Measurements from ENCODE around the gene ARHGEF1. TPM values are rescaled to one million over a fixed set of nuclear protein-coding genes. Genes with fewer than 3 reads are reported as not detected.

The ARHGEF1 gene
- total RNA-seq, 2 experiments from 2014 or later: 1,019 to 1,047 TPM

DNA sequence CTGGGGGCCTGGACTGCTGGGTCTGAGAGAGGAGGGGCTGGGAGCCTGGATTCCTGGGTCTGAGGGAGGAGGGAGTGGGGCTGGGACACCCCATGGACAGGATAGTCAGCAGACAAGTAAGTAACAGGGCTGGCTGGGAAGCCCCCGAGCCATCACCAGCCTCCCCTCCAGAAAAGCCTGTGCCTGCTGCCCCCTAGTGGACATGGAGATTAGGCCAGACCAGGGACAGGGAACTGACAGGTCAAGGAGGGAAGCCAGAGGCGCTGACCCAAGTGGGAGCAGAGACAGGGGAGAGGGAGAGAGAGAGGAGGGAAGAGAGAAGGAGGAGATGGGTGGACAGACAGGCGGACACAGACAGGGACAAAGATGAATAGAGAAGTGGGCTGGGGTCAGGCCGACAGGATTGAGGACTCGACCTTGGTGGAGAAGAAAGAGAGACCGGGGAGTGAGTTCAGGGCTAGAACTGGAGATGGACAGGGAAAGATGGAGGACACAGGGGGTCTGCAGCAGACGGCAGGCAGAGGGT, 51.9 kb downstream of the ARHGEF1 start:
- peak; percentile 63 for ATAC-seq (ENCODE audit: poor library complexity)
- ChIA-PET CTCF (interaction anchor here (1.3 kb wide), 1 partner anchor 11 kb away, joined by 5 read pairs; no protein-coding TSS in a partner anchor), POLR2A (interaction anchor here (1.2 to 1.3 kb wide), 2 partner anchors 60 to 62 kb away, joined by 3 to 5 read pairs; no protein-coding TSS in a partner anchor)
- Mint-ChIP-seq H3K4me3 (peak overlapping the region; percentile 40), H3K36me3 (ENCODE audit: low read depth) (no peaks in the 10 kb centered on the region), H3K27ac (peak overlapping the region; percentile 73), H3K9me3 (no peaks in the 10 kb centered on the region), H3K27me3 (no peaks in the 10 kb centered on the region), H3K4me1 (ENCODE audit: low read depth) (peaks cover 56% of the 10 kb centered on the region)
- H3K36me3 ChIP-seq (ENCODE audit: insufficient read depth, low read length): no peaks in the 10 kb centered on the region
- peak; percentile 65 to 88 (median 74) for DNase-seq
- peaks cover 49% of the 10 kb centered on the region for H3K4me1 ChIP-seq (ENCODE audit: insufficient read depth, low read length)
- intact Hi-C loops (cut with DNase I, micrococcal nuclease): loop anchor here (1.0 to 5.0 kb wide), 3 partner anchors 62 to 76 kb away; no protein-coding TSS in a partner anchor
- no peaks in the 10 kb centered on the region for H3K9me3 ChIP-seq (ENCODE audit: control insufficient read depth in 1 of 2, insufficient read depth in 1 of 2, low read length in 2 of 2)
- H3K27ac ChIP-seq (ENCODE audit: low read depth in 1 of 2, low read length in 2 of 2): no peak overlapping the region
- no peak overlapping the region for H3K4me3 ChIP-seq (ENCODE audit: low read length)
- H3K27me3 ChIP-seq (ENCODE audit: control insufficient read depth in 1 of 2, insufficient read depth in 2 of 2, low read length in 2 of 2): no peaks in the 10 kb centered on the region
- TF ChIP-seq, protein P1, sequence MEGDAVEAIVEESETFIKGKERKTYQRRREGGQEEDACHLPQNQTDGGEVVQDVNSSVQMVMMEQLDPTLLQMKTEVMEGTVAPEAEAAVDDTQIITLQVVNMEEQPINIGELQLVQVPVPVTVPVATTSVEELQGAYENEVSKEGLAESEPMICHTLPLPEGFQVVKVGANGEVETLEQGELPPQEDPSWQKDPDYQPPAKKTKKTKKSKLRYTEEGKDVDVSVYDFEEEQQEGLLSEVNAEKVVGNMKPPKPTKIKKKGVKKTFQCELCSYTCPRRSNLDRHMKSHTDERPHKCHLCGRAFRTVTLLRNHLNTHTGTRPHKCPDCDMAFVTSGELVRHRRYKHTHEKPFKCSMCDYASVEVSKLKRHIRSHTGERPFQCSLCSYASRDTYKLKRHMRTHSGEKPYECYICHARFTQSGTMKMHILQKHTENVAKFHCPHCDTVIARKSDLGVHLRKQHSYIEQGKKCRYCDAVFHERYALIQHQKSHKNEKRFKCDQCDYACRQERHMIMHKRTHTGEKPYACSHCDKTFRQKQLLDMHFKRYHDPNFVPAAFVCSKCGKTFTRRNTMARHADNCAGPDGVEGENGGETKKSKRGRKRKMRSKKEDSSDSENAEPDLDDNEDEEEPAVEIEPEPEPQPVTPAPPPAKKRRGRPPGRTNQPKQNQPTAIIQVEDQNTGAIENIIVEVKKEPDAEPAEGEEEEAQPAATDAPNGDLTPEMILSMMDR (IDR thresholded peaks at IDR 0.05): peak; percentile 96

DNA sequence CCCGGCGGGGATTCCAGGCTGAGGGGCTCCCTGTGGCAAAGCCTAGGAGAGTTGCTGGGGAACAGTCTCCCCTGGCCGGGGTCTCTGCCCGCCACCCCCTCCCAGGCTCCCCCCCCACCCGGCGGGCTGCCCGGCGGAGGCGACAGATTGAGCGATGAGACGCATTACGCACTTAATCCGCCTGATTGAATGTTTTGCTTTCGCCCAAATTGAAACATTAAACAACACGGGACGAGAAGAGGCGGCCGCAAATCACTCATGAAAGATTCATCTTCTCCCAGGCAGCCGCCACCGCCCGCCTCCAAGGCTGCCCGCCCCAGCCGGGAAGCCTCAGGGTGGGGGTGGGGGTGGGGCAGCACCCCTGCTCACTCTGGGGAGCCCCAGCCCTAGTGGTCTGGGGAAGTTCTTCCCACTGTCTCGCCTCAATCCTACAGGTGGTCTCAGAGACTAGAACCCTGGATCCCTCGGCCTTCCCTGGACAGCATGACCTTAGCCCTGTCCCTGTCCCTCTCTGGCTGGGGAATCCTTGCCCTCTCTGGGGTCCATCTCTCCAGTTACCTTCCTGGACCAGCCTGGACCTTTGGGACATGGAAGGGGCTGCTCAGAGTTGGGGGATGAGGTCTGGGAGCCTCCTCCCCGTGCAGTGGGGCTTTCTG, 52.9 kb downstream of the ARHGEF1 start:
- Mint-ChIP-seq H3K36me3 (ENCODE audit: low read depth) (no peaks in the 10 kb centered on the region), H3K27me3 (no peaks in the 10 kb centered on the region), H3K27ac (peak overlapping the region; percentile 73), H3K4me3 (no peak overlapping the region), H3K9me3 (no peaks in the 10 kb centered on the region), H3K4me1 (ENCODE audit: low read depth) (peaks cover 51% of the 10 kb centered on the region)
- CTCF ChIA-PET: interaction anchor here (0.5 to 1.8 kb wide), 3 partner anchors 63 to 100 kb away, joined by 3 to 5 read pairs (median 4); partner anchors contain the start of gene RPS19
- TF ChIP-seq, protein P1 (IDR thresholded peaks at IDR 0.05): no peak
- DNase-seq (peak in 2 of 14 experiments; percentile 50 to 54), ATAC-seq (ENCODE audit: poor library complexity) (no peak)
- Histone ChIP-seq H3K27ac (ENCODE audit: low read depth in 1 of 2, low read length in 2 of 2) (no peak overlapping the region), H3K4me1 (ENCODE audit: insufficient read depth, low read length) (peaks cover 47% of the 10 kb centered on the region), H3K36me3 (ENCODE audit: insufficient read depth, low read length) (no peaks in the 10 kb centered on the region), H3K27me3 (ENCODE audit: control insufficient read depth in 1 of 2, insufficient read depth in 2 of 2, low read length in 2 of 2) (no peaks in the 10 kb centered on the region), H3K4me3 (ENCODE audit: low read length) (no peak overlapping the region), H3K9me3 (ENCODE audit: control insufficient read depth in 1 of 2, insufficient read depth in 1 of 2, low read length in 2 of 2) (no peaks in the 10 kb centered on the region)
- POLR2A ChIA-PET: no interaction called here
- intact Hi-C loops (cut with DNase I, micrococcal nuclease): loop anchor here in 1 of 2 experiments (1.0 kb wide), 2 partner anchors 63 to 77 kb away; no protein-coding TSS in a partner anchor

DNA sequence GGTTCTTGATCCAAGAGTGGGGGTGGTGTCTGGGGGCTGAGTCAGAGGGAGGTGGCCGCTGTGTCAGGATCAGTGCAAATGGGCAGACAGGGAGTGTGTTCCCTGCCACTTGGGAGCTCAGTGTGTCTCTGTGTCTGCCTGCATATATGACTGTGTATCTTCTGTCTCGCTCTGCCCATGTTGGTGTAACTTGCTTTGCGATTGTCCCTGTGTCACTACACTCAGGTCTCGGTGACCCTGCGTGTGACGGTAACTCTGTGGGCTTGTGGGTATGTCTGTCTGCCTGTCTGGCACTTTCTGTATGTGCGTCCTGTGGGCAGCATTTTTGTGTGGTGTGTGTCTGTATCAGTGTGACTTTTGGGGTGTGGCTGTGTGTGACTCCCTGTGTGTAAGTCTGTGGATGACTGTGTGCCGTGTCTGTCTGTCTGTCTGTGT, 53.4 kb downstream of the ARHGEF1 start:
- no peak overlapping the region for H3K4me3 ChIP-seq (ENCODE audit: low read length)
- H3K27me3 ChIP-seq (ENCODE audit: control insufficient read depth in 1 of 2, insufficient read depth in 2 of 2, low read length in 2 of 2): peaks cover 0 to 3% of the 10 kb centered on the region in 2 experiments
- CTCF ChIA-PET: interaction anchor here (1.2 to 1.8 kb wide), 2 partner anchors 63 to 76 kb away, joined by 3 to 5 read pairs; partner anchors contain the start of gene RPS19
- Mint-ChIP-seq H3K36me3 (ENCODE audit: low read depth) (no peaks in the 10 kb centered on the region), H3K27me3 (no peaks in the 10 kb centered on the region), H3K4me1 (ENCODE audit: low read depth) (peaks cover 50% of the 10 kb centered on the region), H3K27ac (peak overlapping the region; percentile 72), H3K4me3 (peak overlapping the region; percentile 8), H3K9me3 (no peaks in the 10 kb centered on the region)
- peaks cover 48% of the 10 kb centered on the region for H3K4me1 ChIP-seq (ENCODE audit: insufficient read depth, low read length)
- H3K9me3 ChIP-seq (ENCODE audit: control insufficient read depth in 1 of 2, insufficient read depth in 1 of 2, low read length in 2 of 2): no peaks in the 10 kb centered on the region
- ATAC-seq (ENCODE audit: poor library complexity) (peak; percentile 46), DNase-seq (peak in 7 of 14 experiments; percentile 39 to 83 (median 46))
- no peak overlapping the region for H3K27ac ChIP-seq (ENCODE audit: low read depth in 1 of 2, low read length in 2 of 2)
- TF ChIP-seq, protein P1 (IDR thresholded peaks at IDR 0.05): no peak
- POLR2A ChIA-PET: interaction anchor here (1.2 kb wide), 1 partner anchor 25 kb away, joined by 5 read pairs; no protein-coding TSS in a partner anchor
- H3K36me3 ChIP-seq (ENCODE audit: insufficient read depth, low read length): no peaks in the 10 kb centered on the region
- intact Hi-C loops (cut with DNase I, micrococcal nuclease): no loop called here

Data from CD4-positive, alpha-beta T cell (primary cell).